Large intestine (tissue), 3 donors: ENCODE data around the gene UTP11. TPM values are rescaled to one million over a fixed set of nuclear protein-coding genes. Genes with fewer than 3 reads are reported as not detected.

Experiments
- DNase-seq, 2 donors: peaks; one replicate each; pipeline versions ENCODE4 v3.0.0 to v3.0.0-alpha.2; 2013
- H3K27ac ChIP-seq: one replicate; pipeline ENCODE4 v1.5.1; 2013; ENCODE audit warnings: low read length
- H3K27me3 ChIP-seq: 2 replicates; pipeline ENCODE4 v1.6.1; 2013; ENCODE audit warnings: low read length; ENCODE audit not compliant: control insufficient read depth, insufficient read depth
- H3K36me3 ChIP-seq: 2 replicates; pipeline ENCODE4 v1.6.1; 2013; ENCODE audit warnings: low read length; ENCODE audit not compliant: control insufficient read depth, insufficient read depth
- H3K4me1 ChIP-seq: one replicate; pipeline ENCODE4 v1.6.1; 2013; ENCODE audit warnings: low read length; ENCODE audit not compliant: control insufficient read depth, insufficient read depth
- H3K4me3 ChIP-seq: one replicate; pipeline ENCODE4 v1.5.1; 2013; ENCODE audit warnings: low read length
- H3K9me3 ChIP-seq: one replicate; pipeline ENCODE4 v1.6.1; 2013; ENCODE audit warnings: mild to moderate bottlenecking, low read depth, low read length, moderate library complexity; ENCODE audit not compliant: control insufficient read depth
- WGBS: methylation state at CpG from one replicate; pipeline ENCODE4 v1.1.5; 2013; ENCODE audit warnings: low lambda C conversion rate; ENCODE audit not compliant: insufficient coverage; 5-methylcytosine and 5-hydroxymethylcytosine counted together
- polyA plus RNA-seq: library from polyadenylated mRNA; unstranded; fragments of 120-200 nt; gene quantifications from one replicate; pipeline ENCODE4 v1.2.1, GENCODE V29; 2013

UTP11 gene
- polyA plus RNA-seq, 1 donor: 39.0 TPM

GRCh38 chr1:38046884-38047602 lies 34.5 kb downstream of the UTP11 start:
- no CpG with 5 or more reads among the region's 99 CpGs for WGBS
- H3K9me3 ChIP-seq: peaks cover 7% of the 10 kb centered on the region
- no peak overlapping the region for H3K27ac ChIP-seq
- peak in 1 of 2 donors; percentile 66 for DNase-seq
- peaks cover 2% of the 10 kb centered on the region for H3K4me1 ChIP-seq
- peaks cover 83% of the 10 kb centered on the region for H3K27me3 ChIP-seq
- no peaks in the 10 kb centered on the region for H3K36me3 ChIP-seq
- H3K4me3 ChIP-seq: peak overlapping the region; percentile 16

- no peak for DNase-seq
- H3K27ac ChIP-seq: no peak overlapping the region
- peaks cover 2% of the 10 kb centered on the region for H3K4me1 ChIP-seq
- H3K36me3 ChIP-seq: no peaks in the 10 kb centered on the region
- no CpG with 5 or more reads among the region's 34 CpGs for WGBS
- peaks cover 7% of the 10 kb centered on the region for H3K9me3 ChIP-seq
- H3K27me3 ChIP-seq: peaks cover 80% of the 10 kb centered on the region
- H3K4me3 ChIP-seq: peak overlapping the region; percentile 16
Measured at GRCh38 chr1:38047603-38048141, 35.1 kb downstream of the UTP11 start.

GRCh38 chr1:38050397-38051078 lies 38.0 kb downstream of the UTP11 start:
- no CpG with 5 or more reads among the region's 13 CpGs for WGBS
- H3K27me3 ChIP-seq: peaks cover 72% of the 10 kb centered on the region
- H3K9me3 ChIP-seq: no peaks in the 10 kb centered on the region
- no peaks in the 10 kb centered on the region for H3K36me3 ChIP-seq
- H3K27ac ChIP-seq: no peak overlapping the region
- no peaks in the 10 kb centered on the region for H3K4me1 ChIP-seq
- H3K4me3 ChIP-seq: no peak overlapping the region
- no peak for DNase-seq

GRCh38 chr1:38051079-38051543 lies 38.6 kb downstream of the UTP11 start:
- no peaks in the 10 kb centered on the region for H3K4me1 ChIP-seq
- WGBS: no CpG with 5 or more reads among the region's 9 CpGs
- peaks cover 72% of the 10 kb centered on the region for H3K27me3 ChIP-seq

GRCh38 chr1:38052750-38053415 lies 40.3 kb downstream of the UTP11 start:
- no peak overlapping the region for H3K27ac ChIP-seq
- no CpG with 5 or more reads among the region's 3 CpGs for WGBS
- H3K4me1 ChIP-seq: no peaks in the 10 kb centered on the region
- no peaks in the 10 kb centered on the region for H3K36me3 ChIP-seq
- H3K27me3 ChIP-seq: peaks cover 63% of the 10 kb centered on the region
- no peak overlapping the region for H3K4me3 ChIP-seq
- no peak for DNase-seq
- no peaks in the 10 kb centered on the region for H3K9me3 ChIP-seq

More at GRCh38 chr1:38051079-38051543, 38.6 kb downstream of the UTP11 start:
- no peak overlapping the region for H3K4me3 ChIP-seq
- H3K27ac ChIP-seq: no peak overlapping the region
- H3K9me3 ChIP-seq: no peaks in the 10 kb centered on the region
- DNase-seq: no peak
- H3K36me3 ChIP-seq: no peaks in the 10 kb centered on the region

GRCh38 chr1:38053416-38054091 lies 41.0 kb downstream of the UTP11 start:
- no peaks in the 10 kb centered on the region for H3K36me3 ChIP-seq
- H3K9me3 ChIP-seq: no peaks in the 10 kb centered on the region
- no peaks in the 10 kb centered on the region for H3K4me1 ChIP-seq
- WGBS: no CpG with 5 or more reads among the region's 7 CpGs
- H3K4me3 ChIP-seq: no peak overlapping the region
- no peak overlapping the region for H3K27ac ChIP-seq
- DNase-seq: no peak
- peaks cover 56% of the 10 kb centered on the region for H3K27me3 ChIP-seq

GRCh38 chr1:38055398-38055797 lies 42.9 kb downstream of the UTP11 start:
- Histone ChIP-seq H3K9me3 (no peaks in the 10 kb centered on the region), H3K4me3 (no peak overlapping the region), H3K27me3 (peaks cover 45% of the 10 kb centered on the region), H3K36me3 (no peaks in the 10 kb centered on the region), H3K27ac (no peak overlapping the region), H3K4me1 (no peaks in the 10 kb centered on the region)
- no peak for DNase-seq
- WGBS: no CpG with 5 or more reads among the region's 3 CpGs

GRCh38 chr1:38055965-38056364 lies 43.4 kb downstream of the UTP11 start:
- no peaks in the 10 kb centered on the region for H3K36me3 ChIP-seq
- H3K4me1 ChIP-seq: no peaks in the 10 kb centered on the region
- no CpG with 5 or more reads among the region's 4 CpGs for WGBS
- peaks cover 41% of the 10 kb centered on the region for H3K27me3 ChIP-seq
- DNase-seq: no peak
- no peak overlapping the region for H3K4me3 ChIP-seq
- H3K27ac ChIP-seq: no peak overlapping the region
- H3K9me3 ChIP-seq: no peaks in the 10 kb centered on the region

- no peak for DNase-seq
- Histone ChIP-seq H3K9me3 (no peaks in the 10 kb centered on the region), H3K27me3 (peaks cover 19% of the 10 kb centered on the region), H3K36me3 (no peaks in the 10 kb centered on the region), H3K4me1 (no peaks in the 10 kb centered on the region), H3K4me3 (no peak overlapping the region), H3K27ac (no peak overlapping the region)
- no CpG with 5 or more reads among the region's 6 CpGs for WGBS
Measured at GRCh38 chr1:38059635-38060250, 47.2 kb downstream of the UTP11 start.
